Nephron progenitor cell (in vitro differentiated cells): ENCODE results near the gene PAX7.

ENCODE experiments used
- DNase-seq: peaks from one replicate; pipeline ENCODE4 v3.0.0; 2021
- H3K27ac Mint-ChIP-seq: 2 replicates; pipeline ENCODE4 v1.8.0; 2021; ENCODE audit warnings: mild to moderate bottlenecking, moderate library complexity, mixed read lengths
- H3K27me3 Mint-ChIP-seq: 2 replicates; pipeline ENCODE4 v1.8.0; 2021; ENCODE audit warnings: mild to moderate bottlenecking, low read depth, mixed read lengths; ENCODE audit not compliant: poor library complexity
- H3K36me3 Mint-ChIP-seq: 2 replicates; pipeline ENCODE4 v1.8.0; 2021; ENCODE audit warnings: low read depth, mixed read lengths
- H3K4me1 Mint-ChIP-seq: 2 replicates; pipeline ENCODE4 v1.8.0; 2021; ENCODE audit warnings: mixed read lengths
- H3K4me3 Mint-ChIP-seq: 2 replicates; pipeline ENCODE4 v1.8.0; 2021; ENCODE audit warnings: mild to moderate bottlenecking, moderate library complexity, mixed read lengths
- H3K9me3 Mint-ChIP-seq: 2 replicates; pipeline ENCODE4 v1.8.0; 2021; ENCODE audit warnings: mild to moderate bottlenecking, moderate library complexity, mixed read lengths
- CTCF ChIP-seq: fragments of 200-600 bp; sonication (generic); IDR thresholded peaks from 2 replicates; pipeline ENCODE4 v1.5.0; 2021; ENCODE audit warnings: antibody characterized with exemption

The PAX7 gene

GRCh38 chr1:18778437-18778836 lies 147.8 kb downstream of the PAX7 start:
- no peaks in the 10 kb centered on the region for H3K9me3 Mint-ChIP-seq
- no peaks in the 10 kb centered on the region for H3K36me3 Mint-ChIP-seq
- H3K27me3 Mint-ChIP-seq = peaks cover 58% of the 10 kb centered on the region
- no peak overlapping the region for H3K4me3 Mint-ChIP-seq
- peaks cover 24% of the 10 kb centered on the region for H3K4me1 Mint-ChIP-seq
- H3K27ac Mint-ChIP-seq = no peak overlapping the region
- no peak for TF ChIP-seq CTCF
- DNase-seq = peak; percentile 16

GRCh38 chr1:18781031-18781430 lies 150.4 kb downstream of the PAX7 start:
- Mint-ChIP-seq H3K4me3 (no peak overlapping the region), H3K27me3 (peaks cover 64% of the 10 kb centered on the region), H3K36me3 (no peaks in the 10 kb centered on the region), H3K27ac (no peak overlapping the region), H3K9me3 (no peaks in the 10 kb centered on the region), H3K4me1 (peaks cover 35% of the 10 kb centered on the region)
- no peak for DNase-seq
- TF ChIP-seq CTCF = no peak

GRCh38 chr1:18783705-18784481 lies 153.2 kb downstream of the PAX7 start:
- Mint-ChIP-seq H3K4me1 (peaks cover 17% of the 10 kb centered on the region), H3K4me3 (peak overlapping the region; percentile 85)
- DNase-seq = no peak

GRCh38 chr1:18784482-18784831 lies 153.8 kb downstream of the PAX7 start:
- no peak for TF ChIP-seq CTCF
- DNase-seq = no peak
- Mint-ChIP-seq H3K36me3 (no peaks in the 10 kb centered on the region), H3K9me3 (no peaks in the 10 kb centered on the region), H3K27ac (no peak overlapping the region), H3K4me3 (peak overlapping the region; percentile 85), H3K27me3 (peaks cover 79% of the 10 kb centered on the region), H3K4me1 (peaks cover 15% of the 10 kb centered on the region)

More at GRCh38 chr1:18783705-18784481, 153.2 kb downstream of the PAX7 start:
- Mint-ChIP-seq H3K27me3 (peaks cover 77% of the 10 kb centered on the region), H3K27ac (no peak overlapping the region), H3K9me3 (no peaks in the 10 kb centered on the region), H3K36me3 (no peaks in the 10 kb centered on the region)
- TF ChIP-seq CTCF = no peak

GRCh38 chr1:18786149-18786548 lies 155.5 kb downstream of the PAX7 start:
- H3K9me3 Mint-ChIP-seq = no peaks in the 10 kb centered on the region
- DNase-seq = no peak
- H3K4me3 Mint-ChIP-seq = no peak overlapping the region
- H3K27ac Mint-ChIP-seq = no peak overlapping the region
- no peaks in the 10 kb centered on the region for H3K36me3 Mint-ChIP-seq
- peaks cover 15% of the 10 kb centered on the region for H3K4me1 Mint-ChIP-seq
- H3K27me3 Mint-ChIP-seq = peaks cover 82% of the 10 kb centered on the region
- no peak for TF ChIP-seq CTCF

- Mint-ChIP-seq H3K9me3 (peaks cover 9% of the 10 kb centered on the region), H3K4me1 (peaks cover 15% of the 10 kb centered on the region), H3K27ac (no peak overlapping the region), H3K4me3 (no peak overlapping the region), H3K36me3 (no peaks in the 10 kb centered on the region), H3K27me3 (peaks cover 79% of the 10 kb centered on the region)
- TF ChIP-seq CTCF = no peak
- DNase-seq = no peak
Measured at GRCh38 chr1:18787825-18788385, 157.3 kb downstream of the PAX7 start.
